ENCODE data around the gene KLHL20.
A peak's percentile ranks its signal among the peaks of the same experiment; 100 is the strongest.
"Not testable (repeated sequence)": the region's sequence is repeated elsewhere in the genome, so short reads cannot be mapped to it uniquely, and the experiment has no call there.

The KLHL20 gene, protein sequence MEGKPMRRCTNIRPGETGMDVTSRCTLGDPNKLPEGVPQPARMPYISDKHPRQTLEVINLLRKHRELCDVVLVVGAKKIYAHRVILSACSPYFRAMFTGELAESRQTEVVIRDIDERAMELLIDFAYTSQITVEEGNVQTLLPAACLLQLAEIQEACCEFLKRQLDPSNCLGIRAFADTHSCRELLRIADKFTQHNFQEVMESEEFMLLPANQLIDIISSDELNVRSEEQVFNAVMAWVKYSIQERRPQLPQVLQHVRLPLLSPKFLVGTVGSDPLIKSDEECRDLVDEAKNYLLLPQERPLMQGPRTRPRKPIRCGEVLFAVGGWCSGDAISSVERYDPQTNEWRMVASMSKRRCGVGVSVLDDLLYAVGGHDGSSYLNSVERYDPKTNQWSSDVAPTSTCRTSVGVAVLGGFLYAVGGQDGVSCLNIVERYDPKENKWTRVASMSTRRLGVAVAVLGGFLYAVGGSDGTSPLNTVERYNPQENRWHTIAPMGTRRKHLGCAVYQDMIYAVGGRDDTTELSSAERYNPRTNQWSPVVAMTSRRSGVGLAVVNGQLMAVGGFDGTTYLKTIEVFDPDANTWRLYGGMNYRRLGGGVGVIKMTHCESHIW

DNA sequence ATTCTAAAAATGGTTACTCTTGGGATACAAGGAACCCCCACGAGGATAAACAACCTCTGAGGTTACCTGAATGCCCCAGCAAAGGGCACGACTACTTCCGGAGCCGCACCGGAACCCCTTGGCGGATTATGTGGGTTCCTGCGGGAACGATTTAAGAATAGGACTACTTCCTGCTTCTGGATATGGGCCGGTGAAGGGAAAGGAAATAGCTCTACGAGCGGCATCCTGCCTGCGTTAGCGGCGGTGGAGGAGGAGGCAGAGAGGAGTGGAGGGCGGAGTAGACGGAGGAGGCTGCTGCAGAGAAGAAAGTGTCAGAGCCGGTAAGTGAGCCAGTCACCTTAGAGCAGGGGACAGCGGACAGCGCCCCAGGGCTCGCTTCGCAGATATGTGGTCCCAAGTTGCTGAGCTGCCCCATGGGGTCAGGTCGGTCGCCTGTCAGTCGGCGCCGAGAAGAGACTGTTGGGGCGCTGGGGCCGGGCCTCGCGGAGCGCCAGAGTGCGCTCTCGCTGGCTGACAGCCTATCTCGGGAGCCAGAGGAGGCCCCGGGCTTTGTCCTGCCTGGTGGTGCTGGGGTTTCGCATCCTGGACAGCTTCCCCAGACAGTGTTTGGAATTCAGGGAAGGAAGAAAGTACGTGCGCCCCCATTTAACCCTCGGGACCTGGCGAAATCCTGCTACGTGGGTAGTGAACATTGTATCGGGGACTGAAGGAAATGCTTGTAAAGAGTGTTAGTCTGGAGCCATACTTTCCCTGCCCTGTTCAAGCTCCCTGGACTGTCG, at the start of gene KLHL20:
KLHL20 (plus strand) TSS at position 223 of the 779 bp plus-strand sequence. CDS start 1,063 bp downstream, outside the sequence.
- peak; percentile 90 for DNase-seq

DNA sequence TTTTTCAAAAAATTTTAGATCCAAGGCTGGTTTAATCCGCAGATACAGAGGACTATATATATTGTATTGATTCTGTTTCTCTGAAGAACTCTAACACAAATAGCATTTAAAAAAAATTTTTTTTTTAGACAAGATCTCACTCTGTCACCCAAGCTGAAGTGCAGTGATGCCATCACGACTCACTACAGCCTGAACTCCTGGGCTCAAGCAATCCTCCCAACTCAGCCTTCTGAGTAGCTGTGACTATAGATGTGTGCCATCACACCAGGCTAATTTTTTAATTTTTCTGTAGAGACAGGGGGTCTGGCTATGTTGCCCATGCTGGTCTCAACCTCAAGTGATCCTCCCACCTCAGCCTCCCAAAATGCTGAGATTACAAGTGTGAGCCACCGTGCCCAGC, 48.1 kb upstream of the KLHL20 start:
- peak; percentile 47 for DNase-seq

DNA sequence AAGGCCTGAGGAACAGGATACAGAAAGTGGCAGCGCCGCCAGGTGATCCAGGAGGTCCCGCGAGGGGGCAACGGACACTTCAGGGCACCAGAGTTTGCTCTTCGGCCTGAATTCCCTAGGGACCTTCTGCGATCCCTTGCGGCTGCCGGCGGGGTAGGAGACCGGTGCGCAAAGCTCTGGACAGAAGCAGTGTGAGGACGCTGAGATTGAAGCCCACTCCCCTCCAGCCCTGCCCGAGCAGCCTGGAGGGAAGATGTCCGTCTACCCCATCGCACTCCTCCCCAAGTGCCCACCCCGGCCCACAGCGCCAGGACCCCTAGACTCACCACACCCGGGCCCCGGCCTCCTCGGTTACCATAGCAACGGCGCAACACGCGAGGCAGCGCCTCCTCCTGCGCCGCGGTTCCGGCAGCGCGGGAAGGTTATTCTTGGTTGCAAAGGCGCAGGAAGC, 45.3 kb upstream of the KLHL20 start, which contains the start of gene ANKRD45:
ANKRD45 (minus strand) TSS at position 361 of the 451 bp plus-strand sequence. CDS start 10,433 bp downstream, outside the sequence.
- DNase-seq, result no peak

DNA sequence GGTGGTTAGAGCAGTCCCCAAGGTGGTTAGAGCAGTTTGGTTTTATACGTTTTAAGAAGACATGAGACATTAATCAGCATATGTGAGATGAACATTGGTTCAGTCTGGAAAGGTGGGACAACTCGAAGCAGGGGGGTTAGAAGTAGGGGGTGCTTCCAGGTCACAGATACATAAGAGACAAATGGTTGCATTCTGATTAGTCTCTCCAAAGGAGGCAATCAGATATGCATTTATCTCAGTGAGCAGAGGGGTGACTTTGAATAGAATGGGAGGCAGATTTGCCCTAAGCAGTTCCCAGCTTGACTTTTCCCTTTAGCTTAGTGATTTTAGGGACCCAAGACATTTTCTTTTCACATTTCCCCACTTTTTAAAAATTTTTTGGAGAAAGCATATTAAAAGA, 40.3 kb upstream of the KLHL20 start:
- not testable (repeated sequence) for DNase-seq

DNA sequence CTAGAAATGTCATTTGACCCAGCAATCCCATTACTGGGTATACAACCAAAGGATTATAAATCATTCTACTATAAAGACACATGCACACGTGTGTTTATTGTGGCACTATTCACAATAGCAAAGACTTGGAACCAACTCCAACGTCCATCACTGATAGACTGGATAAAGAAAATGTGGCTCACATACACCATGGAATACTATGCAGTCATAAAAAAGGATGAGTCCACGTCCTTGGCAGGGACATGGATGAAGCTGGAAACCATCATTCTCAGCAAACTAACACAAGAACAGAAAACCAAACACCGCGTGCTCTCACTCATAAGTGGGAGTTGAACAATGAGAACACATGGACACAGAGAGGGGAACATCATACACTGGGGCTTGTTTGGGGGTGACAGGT, 34.6 kb upstream of the KLHL20 start:
- not testable (repeated sequence) for DNase-seq

DNA sequence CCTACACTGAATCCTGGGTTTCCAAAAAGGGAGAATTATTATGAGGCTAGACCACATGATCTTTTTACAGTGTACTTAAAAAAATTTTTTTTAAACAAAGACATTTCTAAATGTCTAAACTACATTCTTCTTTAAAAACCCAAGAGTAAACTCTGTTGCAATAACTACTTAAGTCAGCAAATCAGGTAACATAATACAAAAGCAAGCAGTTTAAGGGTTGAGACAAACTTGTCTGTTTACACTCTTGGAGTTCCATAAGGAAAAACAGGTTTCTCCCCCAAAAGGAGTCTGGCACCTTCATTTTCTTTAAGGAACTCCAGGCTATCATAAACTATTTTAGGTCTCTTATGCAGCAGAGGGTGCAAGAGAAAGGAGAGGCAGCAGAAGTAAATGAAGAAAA, 32.6 kb upstream of the KLHL20 start:
- DNase-seq, result no peak

DNA sequence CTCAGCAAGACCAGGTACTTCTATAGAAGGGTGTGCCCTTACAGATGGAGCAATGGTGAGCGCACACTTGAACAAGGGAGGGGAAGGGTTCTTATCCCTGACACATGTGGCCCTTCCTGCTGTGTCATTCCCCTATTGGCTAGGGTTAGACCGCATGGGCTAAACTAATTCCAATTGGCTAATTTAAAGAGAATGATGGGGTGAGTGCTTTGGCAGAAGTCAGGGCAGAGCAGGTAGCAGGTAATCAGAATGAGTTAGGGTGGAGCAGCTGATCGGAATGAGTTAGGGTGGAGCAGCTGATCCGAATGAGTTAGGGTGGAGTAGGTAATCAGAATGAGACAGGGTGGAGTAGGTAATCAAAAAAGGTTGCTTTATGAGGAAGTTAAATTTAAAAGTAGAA, 30.9 kb upstream of the KLHL20 start:
- DNase-seq, result not testable (repeated sequence)

DNA sequence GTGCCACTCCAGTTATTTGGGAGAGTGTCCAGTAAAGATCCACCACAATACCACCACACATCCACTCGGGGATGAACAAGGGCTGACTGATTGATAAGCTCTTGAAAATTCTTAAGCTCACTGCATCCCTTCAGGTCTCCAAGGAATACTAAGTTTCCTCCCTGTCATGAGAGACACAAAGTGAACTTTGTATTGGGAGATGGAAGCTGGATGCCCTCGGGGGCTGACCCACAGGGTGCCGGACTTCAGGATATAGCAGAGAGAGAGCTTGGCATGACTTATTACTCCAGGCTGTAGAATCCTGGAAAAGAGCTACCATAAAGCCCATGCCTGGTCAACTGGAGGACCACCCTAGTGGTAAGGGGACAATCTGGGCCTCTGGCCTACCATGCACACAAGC, 29.7 kb upstream of the KLHL20 start:
- not testable (repeated sequence) for DNase-seq

DNA sequence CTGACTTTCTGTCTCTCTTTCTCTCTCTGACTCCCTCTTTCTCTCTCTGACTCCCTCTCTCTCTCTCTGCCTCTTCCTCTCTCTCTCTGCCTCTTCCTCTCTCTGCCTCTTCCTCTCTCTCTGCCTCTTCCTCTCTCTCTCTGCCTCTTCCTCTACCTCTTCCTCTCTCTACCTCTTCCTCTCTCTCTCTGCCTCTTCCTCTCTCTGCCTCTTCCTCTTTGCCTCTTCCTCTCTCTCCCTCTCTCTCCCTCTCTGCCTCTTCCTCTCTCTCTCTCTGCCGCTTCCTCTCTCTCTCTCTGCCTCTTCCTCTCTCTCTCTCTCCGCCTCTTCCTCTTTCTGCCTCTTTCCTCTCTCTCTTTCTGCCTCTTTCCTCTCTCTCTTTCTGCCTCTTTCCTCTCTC, 26.5 kb upstream of the KLHL20 start:
- no peak for DNase-seq

DNA sequence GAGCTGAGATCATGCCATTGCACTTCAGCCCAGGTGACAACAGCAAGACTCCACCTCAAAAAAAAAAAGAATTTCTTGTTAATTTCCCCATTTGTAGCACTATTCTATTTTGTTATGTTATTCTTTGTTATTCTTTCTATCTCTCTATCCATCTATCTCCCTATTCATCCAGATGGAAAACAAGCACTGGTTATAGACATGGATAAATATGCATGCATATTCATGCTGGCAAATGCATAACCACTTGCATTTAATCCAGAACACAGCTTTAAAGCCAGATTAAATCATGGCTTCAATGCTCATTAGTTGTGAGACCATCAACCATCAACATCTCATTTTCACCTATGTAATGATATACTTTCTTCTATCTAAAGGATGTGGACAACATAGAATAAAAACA, 21.5 kb upstream of the KLHL20 start:
- DNase-seq, result no peak

DNA sequence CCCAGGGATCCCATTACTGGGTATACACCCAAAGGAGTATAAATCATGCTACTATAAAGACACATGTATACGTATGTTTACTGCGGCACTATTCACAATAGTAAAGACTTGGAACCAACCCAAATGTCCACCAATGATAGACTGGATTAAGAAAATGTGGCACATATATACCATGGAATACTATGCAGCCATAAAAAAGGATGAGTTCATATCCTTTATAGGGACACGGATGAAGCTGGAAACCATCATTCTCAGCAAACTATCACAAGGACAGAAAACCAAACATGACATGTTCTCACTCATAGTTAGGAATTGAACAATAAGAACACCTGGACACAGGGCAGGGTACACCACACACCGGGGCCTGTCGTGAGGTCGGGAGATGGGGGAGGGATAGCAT, 13.5 kb upstream of the KLHL20 start:
- DNase-seq, result not testable (repeated sequence)

DNA sequence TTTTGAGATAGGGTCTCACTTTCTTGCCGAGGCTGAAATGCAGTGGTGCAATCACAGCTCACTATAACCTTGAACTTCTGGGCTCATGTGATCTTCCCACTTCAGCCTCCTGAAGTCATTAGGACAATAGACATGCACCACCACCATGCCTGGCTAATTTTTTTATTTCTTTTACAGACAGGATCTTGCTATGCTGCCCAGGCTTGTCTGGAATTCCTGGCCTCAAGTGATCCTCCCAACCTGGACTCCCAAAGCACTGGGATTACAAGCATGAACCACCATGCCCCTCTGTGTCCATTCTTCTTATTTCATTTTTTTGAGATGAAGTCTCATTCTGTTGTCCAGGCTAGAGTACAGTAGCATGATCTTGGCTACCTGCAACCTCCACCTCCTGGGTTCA, 12.0 kb upstream of the KLHL20 start:
- no peak for DNase-seq

DNA sequence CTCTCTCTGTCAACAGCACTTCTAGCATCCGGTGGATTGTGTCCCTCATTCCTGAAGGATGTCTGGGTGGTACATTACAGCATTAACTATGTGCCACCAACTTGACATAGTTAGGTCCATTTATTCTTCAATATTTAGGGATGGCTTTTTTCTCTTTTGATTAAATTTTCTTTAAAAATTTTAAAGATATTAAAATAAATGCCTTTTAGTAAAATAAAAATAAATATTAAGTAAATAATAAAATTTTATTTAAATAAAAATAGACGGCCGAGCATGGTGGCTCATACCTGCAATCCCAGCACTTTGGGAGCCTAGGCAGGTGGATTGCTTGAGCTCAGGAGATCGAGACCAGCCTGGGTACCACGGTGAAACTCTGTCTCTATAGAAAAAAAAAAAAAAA, 9.7 kb upstream of the KLHL20 start:
- no peak for DNase-seq

DNA sequence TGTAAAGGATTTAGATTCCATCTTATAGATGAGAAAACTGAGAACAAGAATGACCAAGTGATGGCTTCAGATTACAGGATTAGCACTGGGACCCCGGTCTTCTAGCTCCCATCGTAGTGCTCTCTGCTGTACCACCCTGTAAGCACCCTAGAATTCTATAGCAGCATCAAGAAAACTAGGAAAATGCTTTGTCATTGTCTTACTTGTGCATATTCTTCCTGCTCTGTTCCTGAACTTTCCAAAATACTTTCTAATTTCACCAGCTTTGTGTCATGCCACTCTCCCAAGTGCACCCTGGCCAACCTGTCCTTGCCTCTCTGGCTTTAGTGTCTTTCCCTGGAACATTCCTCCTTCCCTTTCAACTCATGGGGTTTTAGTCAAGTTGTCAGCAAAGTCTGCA, 6.0 kb upstream of the KLHL20 start:
- DNase-seq, result no peak

DNA sequence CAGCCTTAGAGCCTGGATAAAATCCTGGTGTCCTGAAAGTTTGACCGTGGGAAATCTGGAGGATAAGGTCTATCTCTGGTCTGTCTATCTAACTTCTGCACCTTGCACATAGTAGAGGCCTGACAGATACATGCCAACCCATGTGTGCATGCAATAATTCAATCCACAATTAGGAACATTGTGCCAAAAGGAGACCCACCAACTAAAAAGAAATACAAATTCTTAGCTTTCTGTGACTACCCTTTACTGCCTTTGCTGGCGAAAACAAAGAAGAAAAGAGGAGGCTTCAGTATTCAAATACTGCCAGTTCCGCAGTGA, 381 bp upstream of the KLHL20 start:
- peak; percentile 1 for DNase-seq

DNA sequence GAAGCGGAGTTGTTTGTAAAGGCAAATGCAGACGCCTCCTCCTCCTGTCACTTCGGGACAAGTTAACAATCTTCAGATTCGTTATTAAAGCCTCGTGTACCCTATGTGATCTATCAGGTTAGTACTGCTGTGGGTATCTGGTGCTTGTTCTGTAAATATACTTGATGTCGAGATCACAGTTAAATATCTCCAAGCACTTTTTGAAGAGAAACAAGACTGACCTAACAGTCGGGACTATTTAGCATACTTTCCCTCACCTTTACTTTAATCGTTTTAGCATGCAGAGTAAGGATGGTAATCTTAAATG, 710 bp downstream of the KLHL20 start:
- DNase-seq, result no peak

DNA sequence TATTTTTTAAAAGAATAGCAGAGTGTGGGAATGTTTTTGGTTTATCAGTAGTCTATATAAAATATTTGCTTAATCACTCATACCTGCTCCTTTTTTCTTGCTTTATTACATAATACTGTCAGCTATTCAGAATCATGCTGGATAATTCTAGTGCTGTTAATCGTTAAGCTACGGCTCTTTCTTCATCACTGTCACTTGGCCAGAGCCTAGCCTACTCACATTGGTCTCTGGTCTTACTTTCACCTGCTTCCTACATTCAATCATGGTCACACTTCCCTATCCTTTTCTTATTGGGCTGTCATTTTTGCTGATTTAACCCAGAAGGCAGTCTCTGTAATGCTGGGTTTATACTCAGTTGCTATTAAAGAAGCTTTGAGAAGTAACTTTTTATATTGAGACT, 2.5 kb downstream of the KLHL20 start:
- DNase-seq, result no peak

DNA sequence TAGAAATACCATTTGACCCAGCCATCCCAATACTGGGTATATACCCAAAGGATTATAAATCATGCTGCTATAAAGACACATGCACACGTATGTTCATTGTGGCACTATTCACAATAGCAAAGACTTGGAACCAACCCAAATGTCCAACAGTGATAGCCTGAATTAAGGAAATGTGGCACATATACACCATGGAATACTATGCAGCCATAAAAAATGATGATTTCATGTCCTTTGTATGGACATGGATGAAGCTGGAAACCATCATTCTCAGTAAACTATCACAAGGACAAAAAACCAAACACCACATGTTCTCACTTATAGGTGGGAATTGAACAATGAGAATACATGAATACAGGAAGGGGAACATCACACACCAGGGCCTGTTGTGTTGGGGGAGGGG, 16.6 kb downstream of the KLHL20 start:
- DNase-seq, result not testable (repeated sequence)

DNA sequence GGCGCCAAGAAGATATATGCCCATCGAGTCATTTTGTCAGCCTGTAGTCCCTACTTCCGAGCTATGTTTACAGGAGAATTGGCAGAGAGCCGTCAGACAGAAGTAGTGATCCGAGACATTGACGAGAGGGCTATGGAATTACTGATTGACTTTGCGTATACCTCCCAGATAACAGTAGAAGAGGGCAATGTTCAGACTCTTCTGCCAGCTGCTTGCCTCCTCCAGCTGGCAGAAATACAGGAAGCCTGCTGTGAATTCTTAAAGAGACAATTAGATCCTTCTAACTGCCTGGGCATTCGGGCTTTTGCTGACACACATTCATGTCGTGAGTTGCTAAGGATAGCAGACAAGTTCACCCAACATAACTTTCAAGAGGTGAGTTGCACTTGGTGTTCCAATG, 19.1 kb downstream of the KLHL20 start:
- DNase-seq, result no peak

DNA sequence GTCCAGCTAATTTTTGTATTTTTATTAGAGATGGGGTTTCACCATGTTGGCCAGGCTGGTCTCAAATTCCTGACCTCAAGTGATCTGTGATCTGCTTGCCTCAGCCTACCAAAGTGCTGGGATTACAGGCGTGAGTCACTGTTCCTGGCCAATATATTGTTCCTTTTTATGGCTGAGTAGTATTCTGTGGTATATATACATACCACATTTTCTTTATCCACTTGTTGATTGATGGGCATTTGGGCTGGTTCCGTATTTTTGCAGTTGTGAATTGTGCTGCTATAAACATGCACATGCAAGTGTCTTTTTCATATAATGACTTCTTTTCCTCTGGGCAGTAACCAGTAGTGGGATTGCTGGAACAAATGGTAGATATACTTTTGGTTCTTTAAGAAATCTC, 21.3 kb downstream of the KLHL20 start:
- not testable (repeated sequence) for DNase-seq

DNA sequence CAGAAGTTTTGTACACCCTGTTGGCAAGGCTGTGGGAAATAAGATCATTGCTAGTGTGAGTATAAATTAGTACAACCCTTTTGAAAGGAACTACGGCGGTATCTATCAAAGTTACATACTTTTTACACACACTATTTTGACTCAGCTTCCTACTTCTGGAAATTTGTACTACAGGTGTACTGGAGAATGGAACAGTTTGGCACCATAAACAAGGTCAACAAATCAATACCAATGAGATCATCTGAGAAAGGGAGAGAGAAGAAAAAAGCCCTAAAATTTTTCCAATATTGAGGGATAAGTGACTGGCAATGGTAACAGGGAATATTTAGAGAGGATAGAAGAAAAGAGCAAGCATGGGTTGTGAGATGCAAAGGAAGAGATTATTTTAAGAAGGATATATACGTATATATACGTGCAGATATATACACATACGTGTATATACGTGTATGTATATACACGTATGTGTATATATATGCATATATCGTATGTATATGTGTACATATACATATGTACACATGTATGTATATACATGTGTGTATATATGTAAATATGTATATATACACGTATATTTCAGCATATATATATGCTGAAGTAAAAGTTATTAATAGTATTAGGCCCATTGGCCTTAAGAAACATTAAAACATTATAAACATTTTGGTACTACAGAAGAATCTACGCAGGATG, 27.6 kb downstream of the KLHL20 start:
- DNase-seq, result no peak

DNA sequence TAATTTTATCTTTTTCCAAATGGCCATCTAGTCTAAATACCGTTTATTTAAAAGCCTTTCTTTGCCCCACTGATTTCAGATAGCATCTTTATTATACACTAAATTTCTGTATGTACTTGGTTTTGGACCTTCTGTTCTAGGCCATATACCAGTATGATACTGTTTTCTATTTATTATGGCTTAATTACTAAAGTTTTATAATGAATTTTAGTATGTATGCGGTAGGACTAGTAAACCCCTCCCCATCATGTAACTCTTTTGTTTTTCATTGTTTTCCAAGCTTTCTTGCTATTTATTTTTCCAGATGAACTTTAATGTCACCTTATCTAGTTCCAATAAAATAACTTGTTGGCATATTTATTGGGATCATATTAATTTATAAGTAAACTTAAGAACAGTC, 29.9 kb downstream of the KLHL20 start:
- DNase-seq, result no peak

DNA sequence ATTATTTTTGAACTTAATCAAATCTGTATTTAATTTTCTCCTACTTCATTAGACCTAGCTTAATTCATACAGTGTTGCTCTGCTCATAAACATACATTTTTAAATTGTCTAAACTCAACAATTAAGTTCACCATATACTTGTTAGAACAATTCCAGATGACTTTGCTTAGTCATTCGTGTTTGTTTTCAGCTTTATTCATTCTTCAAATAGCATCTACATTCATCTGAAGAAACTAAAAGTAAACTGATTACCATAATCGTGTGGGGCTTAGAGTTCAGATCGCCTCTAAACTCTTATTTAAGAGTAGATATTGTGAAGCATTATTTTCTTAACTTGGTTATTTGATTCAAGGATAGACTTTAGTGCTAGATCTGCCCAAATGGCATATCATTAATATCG, 34.4 kb downstream of the KLHL20 start:
- DNase-seq, result no peak

All from HCEC 1CT (cell line).